ENCODE data around the gene NEB. TPM values are rescaled to one million over a fixed set of nuclear protein-coding genes. Genes with fewer than 3 reads are reported as not detected.

NEB gene
- total and polyA plus RNA-seq, 10 donors, result 0.96 to 6.2 (median 2.4) TPM

GRCh38 chr2:151623631-151624030 lies 110.6 kb downstream of the NEB start:
- Histone ChIP-seq H3K4me3 (no peak overlapping the region), H3K36me3 (no peaks in the 10 kb centered on the region), H3K4me1 (no peaks in the 10 kb centered on the region), H3K27me3 (replicated peaks in 1 of 7) (no peaks in the 10 kb centered on the region), H3K9me3 (no peaks in the 10 kb centered on the region), H3K27ac (no peak overlapping the region)
- TF ChIP-seq POLR2A (IDR thresholded peaks at IDR 0.05) (no peak), POLR2AphosphoS5 (IDR thresholded peaks at IDR 0.05) (no peak), CTCF (IDR thresholded peaks at IDR 0.05 in 8 of 11, conservative IDR thresholded peaks at IDR 0.05 in 3 of 11) (no peak)
- DNase-seq, result no peak
- intact Hi-C loops (cut with DNase I; ENCODE audit: low total_unique reads), result no loop called here

- no peaks in the 10 kb centered on the region for H3K36me3 ChIP-seq
- WGBS, 5 donors, result 81 to 98% (median 94%) methylated on average over 3 of the region's 3 CpGs
- intact Hi-C loops (cut with DNase I; ENCODE audit: low total_unique reads), result no loop called here
- no peak for DNase-seq
- no peak overlapping the region for H3K27ac ChIP-seq
- no peak overlapping the region for H3K4me3 ChIP-seq
- H3K27me3 ChIP-seq (replicated peaks in 1 of 7), result no peaks in the 10 kb centered on the region
- no peaks in the 10 kb centered on the region for H3K9me3 ChIP-seq
- no peak for TF ChIP-seq POLR2AphosphoS5 (IDR thresholded peaks at IDR 0.05)
- no peak for TF ChIP-seq POLR2A (IDR thresholded peaks at IDR 0.05)
- no peak for TF ChIP-seq CTCF (IDR thresholded peaks at IDR 0.05 in 8 of 11, conservative IDR thresholded peaks at IDR 0.05 in 3 of 11)
- H3K4me1 ChIP-seq, result no peaks in the 10 kb centered on the region
Observed at GRCh38 chr2:151620761-151621160, 113.5 kb downstream of the NEB start.

- no peak overlapping the region for H3K4me3 ChIP-seq
- WGBS, 5 donors, result 73 to 82% (median 75%) methylated on average over 13 of the region's 13 CpGs
- TF ChIP-seq POLR2AphosphoS5 (IDR thresholded peaks at IDR 0.05), result no peak
- peak in 3 of 11 experiments; percentile 8 to 15 (median 9) for TF ChIP-seq CTCF (IDR thresholded peaks at IDR 0.05 in 8 of 11, conservative IDR thresholded peaks at IDR 0.05 in 3 of 11)
Observed at GRCh38 chr2:151619337-151619989, 114.8 kb downstream of the NEB start.

GRCh38 chr2:151616760-151617339 lies 117.4 kb downstream of the NEB start:
- 93 to 100% (median 96%) methylated on average over 2 of the region's 2 CpGs for WGBS, 5 donors
- Histone ChIP-seq H3K4me3 (no peak overlapping the region), H3K4me1 (no peaks in the 10 kb centered on the region), H3K27me3 (replicated peaks in 1 of 7) (no peaks in the 10 kb centered on the region), H3K27ac (no peak overlapping the region), H3K36me3 (no peaks in the 10 kb centered on the region), H3K9me3 (no peaks in the 10 kb centered on the region)
- TF ChIP-seq CTCF (IDR thresholded peaks at IDR 0.05 in 8 of 11, conservative IDR thresholded peaks at IDR 0.05 in 3 of 11) (no peak), POLR2A (IDR thresholded peaks at IDR 0.05) (no peak), POLR2AphosphoS5 (IDR thresholded peaks at IDR 0.05) (no peak)
- intact Hi-C loops (cut with DNase I; ENCODE audit: low total_unique reads), result no loop called here
- DNase-seq, result no peak

More at GRCh38 chr2:151619337-151619989, 114.8 kb downstream of the NEB start:
- intact Hi-C loops (cut with DNase I; ENCODE audit: low total_unique reads), result no loop called here
- Histone ChIP-seq H3K36me3 (no peaks in the 10 kb centered on the region), H3K9me3 (no peaks in the 10 kb centered on the region), H3K4me1 (no peaks in the 10 kb centered on the region), H3K27ac (no peak overlapping the region), H3K27me3 (replicated peaks in 1 of 7) (no peaks in the 10 kb centered on the region)
- DNase-seq, result no peak

All from spleen (tissue), 11 donors.